GM12801 (cell line): ENCODE data around the gene PEX1.

ENCODE experiments used
- TF ChIP-seq, protein P1 (sequence below): IDR thresholded peaks from one replicate; pipeline ENCODE4 v1.5.1; 2011; ENCODE audit warnings: control low read depth; ENCODE audit not compliant: insufficient read length; ENCODE audit errors: extremely low read depth

PEX1 gene

DNA sequence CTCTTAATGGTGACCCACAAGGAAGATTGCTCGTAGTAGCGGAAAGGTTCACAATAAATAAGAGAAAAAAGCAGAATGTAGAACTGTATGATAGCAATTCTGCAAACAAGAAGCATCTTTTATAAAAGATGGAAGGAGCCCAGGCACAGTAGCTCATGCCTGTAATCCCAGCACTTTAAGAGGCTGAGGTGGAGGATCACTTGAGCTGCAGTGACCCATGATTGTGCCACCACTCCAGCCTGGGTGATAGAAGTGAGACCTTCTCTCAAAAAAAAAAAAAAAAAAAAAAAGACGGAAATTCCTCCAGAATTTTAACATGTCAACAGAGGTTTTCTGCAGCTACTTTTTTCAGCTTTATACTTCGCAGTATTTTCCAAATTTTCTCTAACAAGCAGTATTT lies 67.8 kb downstream of the PEX1 start:
- TF ChIP-seq, protein P1, sequence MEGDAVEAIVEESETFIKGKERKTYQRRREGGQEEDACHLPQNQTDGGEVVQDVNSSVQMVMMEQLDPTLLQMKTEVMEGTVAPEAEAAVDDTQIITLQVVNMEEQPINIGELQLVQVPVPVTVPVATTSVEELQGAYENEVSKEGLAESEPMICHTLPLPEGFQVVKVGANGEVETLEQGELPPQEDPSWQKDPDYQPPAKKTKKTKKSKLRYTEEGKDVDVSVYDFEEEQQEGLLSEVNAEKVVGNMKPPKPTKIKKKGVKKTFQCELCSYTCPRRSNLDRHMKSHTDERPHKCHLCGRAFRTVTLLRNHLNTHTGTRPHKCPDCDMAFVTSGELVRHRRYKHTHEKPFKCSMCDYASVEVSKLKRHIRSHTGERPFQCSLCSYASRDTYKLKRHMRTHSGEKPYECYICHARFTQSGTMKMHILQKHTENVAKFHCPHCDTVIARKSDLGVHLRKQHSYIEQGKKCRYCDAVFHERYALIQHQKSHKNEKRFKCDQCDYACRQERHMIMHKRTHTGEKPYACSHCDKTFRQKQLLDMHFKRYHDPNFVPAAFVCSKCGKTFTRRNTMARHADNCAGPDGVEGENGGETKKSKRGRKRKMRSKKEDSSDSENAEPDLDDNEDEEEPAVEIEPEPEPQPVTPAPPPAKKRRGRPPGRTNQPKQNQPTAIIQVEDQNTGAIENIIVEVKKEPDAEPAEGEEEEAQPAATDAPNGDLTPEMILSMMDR: no peak

DNA sequence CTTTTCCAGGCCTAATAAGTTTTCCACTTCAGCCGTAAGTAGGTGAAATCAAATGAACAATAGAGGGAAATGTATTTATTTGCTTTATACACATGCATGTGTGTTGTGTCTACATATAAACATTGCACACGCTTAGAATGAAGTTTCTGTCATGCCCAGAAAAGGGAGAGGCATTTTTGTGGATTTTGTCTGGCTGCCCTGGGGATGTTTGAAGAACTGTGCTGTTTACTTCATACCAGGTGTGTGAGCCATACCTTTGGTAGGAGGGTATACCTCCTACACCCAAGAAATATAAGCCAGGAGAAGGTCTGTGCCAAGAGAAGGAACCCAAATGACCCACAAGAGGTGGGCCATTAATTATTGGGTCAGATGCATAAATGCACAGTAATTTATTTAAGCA lies 68.2 kb downstream of the PEX1 start:
- TF ChIP-seq, protein P1: no peak

DNA sequence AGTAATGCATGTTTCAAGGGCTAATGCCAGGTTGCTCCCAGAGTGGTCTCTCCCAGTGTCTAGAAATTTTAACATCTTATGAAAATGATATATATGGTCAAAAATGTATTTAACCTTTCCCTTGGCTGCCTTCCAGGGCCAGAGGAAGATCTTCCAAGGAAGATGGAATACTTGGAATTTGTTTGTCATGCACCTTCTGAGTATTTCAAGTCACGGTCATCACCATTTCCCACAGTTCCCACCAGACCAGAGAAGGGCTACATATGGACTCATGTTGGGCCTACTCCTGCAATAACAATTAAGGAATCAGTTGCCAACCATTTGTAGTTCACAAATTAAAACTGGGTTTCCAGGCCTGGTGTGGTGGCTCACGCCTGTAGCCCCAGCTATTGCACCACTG lies 72.1 kb downstream of the PEX1 start:
- TF ChIP-seq, protein P1: no peak

DNA sequence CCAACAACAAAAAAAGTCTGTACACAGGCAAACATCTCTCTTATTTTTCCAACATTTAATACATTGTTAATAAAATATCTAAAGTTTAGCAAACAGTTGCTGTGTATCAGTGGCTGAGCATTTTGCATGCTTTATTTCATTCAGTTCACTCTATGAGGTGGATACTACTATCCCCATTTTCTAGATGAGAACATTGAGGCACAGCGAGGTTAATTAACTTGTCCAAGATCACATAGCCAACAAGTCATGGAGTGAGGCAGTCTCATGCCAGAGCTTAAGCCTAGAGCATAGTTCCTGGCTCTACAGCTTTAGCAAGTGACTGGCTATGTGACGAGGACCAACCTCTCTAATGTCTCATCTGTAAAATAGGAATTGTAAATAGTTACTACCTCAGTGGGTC lies 76.7 kb downstream of the PEX1 start:
- TF ChIP-seq, protein P1: no peak

DNA sequence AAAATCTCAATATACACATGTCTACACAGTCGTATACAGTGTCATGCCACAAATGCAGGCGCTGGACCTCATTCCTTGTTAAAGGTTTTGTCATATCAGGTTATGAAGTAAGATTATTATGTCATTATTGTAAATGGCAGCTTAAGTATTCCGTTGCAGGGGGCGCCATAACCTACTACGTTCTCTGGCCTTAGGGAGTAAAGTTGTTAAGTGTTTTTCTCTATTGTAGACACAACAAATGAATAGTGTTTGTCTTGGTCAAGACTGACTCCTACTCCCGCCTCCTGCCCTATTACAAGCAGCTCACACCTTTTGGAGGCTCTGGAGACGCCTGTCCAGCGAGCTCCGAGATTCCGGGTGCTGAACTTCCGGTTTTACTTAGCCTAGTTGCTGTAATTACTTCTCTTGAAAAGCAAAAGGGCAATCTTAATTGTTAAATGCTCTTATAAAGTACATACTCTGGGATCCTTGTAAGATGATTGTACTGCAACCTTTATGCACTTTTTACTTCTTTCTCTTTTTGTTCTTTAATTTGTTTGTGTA lies 80.0 kb downstream of the PEX1 start:
- TF ChIP-seq, protein P1: no peak

DNA sequence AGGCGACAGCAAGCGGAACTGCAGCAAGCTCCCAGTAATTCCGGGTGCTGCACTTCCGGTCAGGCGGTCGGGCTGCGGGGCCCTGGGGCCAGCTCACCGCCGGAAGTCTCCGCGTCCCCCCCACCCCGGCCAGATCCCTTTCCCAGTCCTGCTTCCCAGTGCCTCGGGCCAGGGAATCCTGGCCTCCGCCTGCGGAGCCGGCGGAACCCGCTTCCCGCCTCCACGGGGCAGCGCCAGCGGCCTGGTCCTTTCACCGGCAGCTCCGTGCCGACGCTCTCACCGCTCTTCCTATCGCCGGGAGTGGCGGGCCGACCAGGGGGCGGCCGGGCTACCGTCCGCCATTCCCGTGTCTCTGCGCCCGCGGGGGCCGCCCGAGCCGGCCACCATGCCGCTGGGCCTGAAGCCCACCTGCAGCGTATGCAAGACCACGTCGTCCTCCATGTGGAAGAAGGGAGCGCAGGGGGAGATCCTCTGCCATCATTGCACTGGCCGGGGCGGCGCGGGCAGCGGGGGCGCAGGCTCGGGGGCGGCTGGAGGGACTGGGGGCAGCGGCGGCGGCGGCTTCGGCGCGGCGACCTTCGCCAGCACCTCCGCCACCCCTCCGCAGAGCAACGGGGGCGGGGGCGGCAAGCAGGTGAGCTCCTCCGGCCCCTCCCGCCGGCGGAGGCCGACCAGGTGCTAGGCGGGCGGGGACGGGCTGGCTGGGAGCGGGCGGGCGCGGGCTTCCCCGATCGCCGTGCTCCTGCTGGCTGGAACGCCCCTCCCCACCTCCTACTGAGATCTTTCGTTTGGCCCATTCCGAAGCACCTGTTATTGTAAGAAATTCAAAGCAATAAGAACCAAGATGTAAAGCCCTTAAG lies 80.7 kb downstream of the PEX1 start, which contains the start of gene GATAD1:
Gene GATAD1, plus strand, starts transcription at position 138 of the 860 bp plus-strand sequence. Its CDS starts 248 bp downstream, at position 386.
- TF ChIP-seq, protein P1: peak; percentile 58

DNA sequence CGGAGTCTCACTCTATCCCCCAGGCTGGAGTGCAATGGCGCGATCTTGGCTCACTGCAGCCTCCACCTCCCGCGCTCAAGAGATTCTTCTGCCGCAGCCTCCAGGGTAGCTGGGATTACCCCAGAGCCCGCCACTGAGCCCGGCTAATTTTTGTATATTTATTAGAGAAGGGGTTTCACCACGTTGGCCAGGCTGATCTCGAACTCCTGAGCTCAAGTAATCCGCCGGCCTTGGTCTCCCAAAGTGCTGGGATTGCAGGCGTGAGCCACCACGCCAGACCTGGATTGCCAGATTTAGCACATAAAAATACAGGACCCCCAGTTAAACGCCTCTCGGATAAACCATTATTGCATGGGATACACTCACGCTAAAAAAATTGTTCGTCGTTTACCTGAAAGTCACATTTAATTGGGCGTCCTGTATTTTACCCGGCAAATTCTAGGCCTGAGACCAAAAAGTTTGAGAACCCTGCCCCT lies 81.4 kb downstream of the PEX1 start:
- TF ChIP-seq, protein P1: no peak
